Glomerular visceral epithelial cell (primary cell): Measurements from ENCODE around the gene ADPRHL1.
"Not testable (repeated sequence)": the region's sequence is repeated elsewhere in the genome, so short reads cannot be mapped to it uniquely, and the experiment has no call there.

ENCODE experiments used
- DNase-seq: peaks from one replicate; pipeline ENCODE4 v3.0.0-alpha.2; 2016; ENCODE audit errors: extremely low spot score

The ADPRHL1 gene

DNA sequence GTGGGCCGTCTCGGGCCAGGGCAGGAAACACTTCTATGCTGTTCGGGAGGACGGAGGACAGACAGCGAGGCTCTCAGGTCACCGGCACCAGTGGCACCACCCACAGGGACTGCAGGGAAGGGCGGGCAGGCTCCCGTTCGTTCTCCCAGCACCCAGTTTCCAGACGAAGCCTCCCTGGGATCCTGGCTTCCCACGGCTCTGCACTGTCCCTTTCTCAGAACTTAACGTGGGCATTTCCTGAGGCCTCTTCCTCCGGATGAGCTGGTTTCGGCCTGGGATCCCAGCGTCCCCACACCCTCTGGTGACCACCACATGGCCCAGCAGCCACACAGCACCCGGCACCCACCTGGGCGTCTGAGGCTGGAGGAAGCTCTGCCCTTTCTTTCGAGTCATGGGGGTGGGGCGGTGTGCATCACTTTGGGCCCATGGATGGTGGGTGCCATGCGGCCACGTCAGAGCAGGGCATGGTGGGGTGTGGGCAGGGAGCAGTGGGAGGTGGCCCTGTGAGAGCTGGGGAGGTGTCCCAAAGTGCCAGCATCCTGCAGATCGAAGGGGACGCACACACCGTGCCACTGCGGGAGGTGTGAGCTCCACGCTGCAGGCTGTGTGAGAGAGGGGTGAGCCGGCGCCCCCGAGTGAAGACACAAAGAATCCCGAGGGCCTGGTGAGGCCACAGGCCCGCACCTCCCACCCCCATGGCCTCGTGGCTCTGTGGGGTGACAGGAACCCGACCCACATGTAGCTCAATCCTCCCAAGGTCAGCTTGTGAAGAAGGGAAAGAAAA is 50.6 kb downstream of the ADPRHL1 start:
- no peak for DNase-seq

DNA sequence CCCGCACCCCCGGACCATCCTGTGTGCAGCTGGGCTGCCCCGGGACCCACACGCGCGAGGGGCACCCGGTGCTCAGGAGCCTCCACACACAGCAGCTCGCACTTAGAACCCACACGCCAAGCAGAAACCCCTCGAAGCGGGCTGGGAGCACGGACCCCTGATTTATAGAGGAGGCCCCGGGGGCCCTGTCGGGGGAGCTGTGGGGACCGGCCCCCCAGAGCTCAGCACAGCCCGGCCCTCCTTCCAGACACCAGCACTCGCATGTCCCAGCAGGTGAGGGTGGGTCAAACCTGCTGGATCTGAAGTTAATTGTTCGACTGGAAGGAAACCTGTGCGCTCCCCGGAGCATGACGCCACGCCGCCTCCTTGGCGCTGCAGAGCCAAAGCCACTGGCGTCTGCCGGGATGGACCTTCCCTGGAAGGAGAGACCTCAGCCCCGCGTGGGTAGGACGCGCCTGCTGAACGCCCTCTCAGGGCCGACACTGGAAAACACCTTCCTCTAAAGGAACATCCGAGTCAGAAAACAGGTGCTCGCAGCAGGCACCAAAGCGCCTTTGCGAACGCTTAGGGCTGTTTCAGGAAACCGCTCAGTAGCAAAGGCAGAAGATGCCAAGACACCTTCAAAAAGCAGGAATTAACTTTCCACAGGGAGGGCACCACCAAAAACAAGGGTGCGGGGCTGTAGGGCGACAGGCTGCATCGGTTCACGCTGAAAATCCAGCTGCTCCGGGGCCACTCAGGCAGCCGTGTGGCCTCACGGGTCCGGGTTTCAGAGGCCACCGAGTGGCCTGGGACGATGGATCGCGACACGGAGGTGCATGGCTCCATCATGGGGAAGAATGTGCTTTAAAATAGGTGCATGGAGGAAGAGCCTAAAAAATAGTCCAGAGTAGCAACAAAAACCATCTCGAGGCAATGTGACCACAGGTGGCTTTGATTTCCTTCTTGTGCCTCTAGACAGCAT is 51.6 kb downstream of the ADPRHL1 start:
- no peak for DNase-seq

DNA sequence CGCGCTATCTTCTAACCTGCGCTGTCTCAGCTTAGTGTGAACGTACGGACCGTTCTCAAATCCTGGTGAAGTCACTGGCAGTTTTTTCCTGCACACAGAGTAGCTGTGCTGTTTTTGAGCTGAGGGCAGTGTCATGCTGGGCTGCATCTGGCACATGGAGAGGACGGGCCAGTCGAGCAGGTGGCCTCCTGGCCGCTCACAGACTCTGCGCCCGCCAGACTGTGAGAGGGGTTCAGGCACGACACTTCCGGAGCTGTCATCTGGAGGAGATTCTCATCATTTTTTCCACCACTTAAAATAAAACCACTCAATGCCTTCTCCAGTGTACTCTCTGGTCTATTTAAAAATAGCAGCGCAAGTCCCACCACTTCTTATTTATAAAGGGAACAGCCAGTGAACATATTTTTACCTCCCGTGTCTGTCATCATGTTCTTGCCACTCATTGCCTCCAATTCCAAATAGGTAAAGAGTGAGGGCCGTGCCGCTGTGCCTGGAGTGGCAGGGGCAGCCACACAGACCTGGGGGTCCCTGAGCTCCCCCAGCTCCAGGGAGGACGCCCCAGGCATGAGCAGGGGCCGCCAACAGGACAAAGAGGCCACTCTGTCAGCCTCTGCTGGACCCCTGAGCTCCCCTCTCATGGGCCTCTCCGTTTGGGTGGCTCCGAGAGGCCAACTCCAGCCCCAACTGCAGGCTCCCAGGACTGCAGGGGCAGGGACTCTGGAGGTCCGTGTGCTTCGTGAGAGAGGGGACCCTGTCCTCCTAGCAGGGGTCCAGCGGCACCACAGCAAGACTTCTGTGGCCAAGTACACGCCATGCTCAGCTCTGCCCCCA is 52.5 kb downstream of the ADPRHL1 start:
- no peak for DNase-seq

DNA sequence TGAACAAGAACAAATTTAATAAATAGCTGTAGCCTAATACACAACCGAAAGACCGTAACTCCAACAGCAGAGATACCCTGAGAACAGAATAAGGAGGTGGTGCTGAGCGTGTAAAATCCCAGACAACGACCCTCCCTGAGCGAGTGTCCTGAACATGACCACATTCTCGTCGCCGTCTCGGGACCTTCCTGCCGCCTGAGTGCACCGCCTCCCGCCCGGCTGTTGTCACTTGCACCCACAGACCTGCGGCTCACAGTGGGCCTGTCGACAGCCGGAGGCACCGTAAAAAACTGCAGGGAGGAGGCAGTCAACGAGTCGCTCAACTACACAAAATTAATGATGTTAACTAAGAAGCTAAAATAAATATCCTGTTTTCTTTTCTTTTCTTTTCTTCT is 53.5 kb downstream of the ADPRHL1 start:
- DNase-seq: peak; percentile 29

DNA sequence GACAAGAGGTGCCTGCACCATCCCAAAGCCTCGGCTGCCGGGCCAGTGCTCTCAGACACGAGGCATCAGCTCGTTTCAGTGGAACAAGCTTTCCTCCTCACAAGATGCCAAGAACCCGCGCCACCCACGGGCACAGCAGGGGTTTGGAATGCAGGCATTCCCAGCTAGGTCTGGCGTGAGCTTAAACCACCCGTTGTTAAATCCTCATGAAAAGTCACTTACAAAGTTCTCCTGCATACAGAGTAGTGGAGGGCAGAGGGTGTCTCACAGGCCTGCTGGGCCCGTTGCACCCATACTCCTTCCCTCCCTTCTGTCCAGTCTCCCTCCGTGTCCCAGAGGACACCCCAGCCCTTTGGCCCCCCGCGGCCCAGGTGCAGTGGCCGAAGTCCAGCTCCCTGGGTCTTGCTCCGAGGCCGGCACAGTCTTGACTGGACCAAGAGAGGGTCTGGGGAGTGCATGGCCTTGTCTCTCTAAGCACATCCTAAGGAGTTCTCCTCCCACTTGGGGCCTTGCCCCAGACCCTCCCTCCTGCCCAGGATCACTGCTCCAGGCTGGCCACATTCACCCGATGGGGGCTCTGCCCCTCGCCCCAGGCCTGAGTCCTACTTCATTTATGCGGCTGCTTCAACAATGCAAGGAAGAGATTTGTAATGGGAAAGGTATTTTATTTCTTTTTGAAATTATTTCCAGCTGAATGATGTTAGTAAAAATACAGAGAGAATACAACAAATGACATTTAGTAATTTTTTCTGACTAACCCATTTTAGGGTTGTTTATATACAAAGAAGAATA is 54.1 kb downstream of the ADPRHL1 start:
- DNase-seq: peak; percentile 53

DNA sequence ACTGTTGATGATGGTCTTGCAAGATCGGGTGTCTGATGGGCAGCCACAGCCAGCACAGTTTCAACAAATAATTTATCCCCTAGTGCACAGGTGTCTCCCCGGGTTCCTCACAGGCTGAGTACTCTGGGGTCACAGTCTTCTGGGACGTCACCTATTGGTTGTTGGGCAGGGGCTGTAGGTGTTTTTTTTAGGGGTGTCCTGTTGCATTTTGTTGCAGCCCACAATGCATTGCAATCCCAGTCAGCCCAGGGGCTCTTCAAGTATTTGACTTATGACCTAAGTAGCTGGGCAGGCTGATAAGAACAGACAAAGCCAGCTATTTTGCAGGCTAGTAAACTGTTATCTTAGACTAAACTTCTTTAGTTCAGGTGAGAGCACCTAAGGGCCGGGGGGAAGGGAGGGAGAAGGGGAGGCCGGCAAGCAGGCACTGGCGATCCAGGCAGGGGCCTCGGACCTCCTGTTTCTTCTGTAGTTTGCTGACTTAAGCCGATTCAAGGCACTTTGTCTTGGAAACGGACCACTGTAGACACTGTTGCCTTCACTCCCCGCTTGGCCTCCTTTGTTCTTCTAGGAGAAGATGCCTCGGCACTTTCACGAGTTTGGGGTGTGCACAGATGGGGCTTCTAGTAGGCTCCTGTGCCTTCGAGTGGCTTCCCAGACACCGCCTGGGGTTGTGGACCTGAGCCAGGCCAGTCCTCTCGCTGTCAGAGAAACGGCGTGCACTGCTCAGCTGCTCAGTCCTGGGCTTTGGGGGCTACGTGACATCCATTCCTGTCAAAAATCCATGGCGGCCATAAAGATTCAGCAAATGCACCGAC is 55.5 kb downstream of the ADPRHL1 start:
- DNase-seq: no peak

DNA sequence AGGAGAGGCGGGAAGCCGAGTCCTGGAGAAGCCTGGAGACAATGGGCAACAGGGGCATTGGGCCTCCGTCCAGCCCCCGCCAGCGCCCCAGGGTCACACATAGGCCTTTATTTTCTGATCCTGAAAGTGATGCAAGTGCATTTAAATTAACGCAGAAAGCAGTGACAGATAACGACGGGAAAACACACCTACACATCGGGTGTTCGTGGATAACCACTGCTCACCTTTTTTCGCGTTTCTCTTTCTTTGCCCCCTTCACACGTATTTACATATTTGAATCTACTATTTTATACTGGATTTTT is 59.0 kb downstream of the ADPRHL1 start:
- DNase-seq: no peak

DNA sequence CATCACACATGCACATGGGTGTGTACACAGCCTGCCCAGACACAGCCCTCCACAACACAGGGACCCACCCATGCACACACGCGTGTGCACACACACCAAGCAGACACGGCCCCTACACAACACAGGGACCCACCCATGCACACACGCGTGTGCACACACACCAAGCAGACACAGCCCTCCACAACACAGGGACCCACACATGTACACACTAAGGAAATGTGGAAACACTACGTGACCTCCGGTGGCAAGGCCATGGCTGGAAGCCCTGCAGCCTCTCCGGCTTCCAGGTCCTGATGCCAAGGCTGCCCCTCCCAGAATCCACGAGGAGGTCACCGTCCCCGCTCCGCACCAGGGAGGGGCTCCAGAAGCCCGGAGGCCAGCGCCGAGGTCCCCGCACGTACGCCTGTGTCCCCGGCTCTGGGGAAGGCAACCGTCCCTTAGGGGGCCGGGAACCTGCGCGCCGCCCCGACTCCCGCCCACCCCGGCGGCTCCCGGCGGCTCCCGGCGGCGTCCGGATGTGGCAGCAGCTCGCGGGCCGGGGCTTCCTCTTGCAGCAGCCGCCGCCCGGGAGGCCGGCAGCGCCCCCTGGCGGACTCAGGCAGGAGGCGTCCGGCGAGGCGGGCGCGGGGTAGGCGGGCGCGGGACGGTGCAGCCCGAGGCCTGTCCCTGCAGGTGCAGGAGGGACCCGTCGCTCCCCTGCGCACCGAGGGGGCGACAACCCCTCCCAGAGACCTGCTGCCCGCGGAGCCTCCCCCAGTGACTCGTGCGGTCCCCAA is 59.5 kb downstream of the ADPRHL1 start:
- DNase-seq: peak; percentile 83

DNA sequence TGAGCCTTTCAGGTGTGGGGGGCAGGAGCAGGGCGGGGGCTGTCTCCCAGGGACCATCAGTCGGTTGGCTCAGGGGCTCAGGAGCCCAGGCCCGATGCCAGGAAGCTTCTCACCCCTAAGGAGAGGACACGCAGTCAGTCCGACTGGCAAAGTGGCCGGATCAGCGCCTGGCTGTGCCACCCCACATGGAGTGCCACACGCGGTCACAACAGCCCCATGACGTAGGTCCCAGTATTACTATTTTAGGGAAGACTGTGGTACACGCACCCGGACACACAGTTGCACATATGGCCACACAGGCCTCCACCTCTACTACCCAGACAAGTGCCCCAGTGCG is 60.1 kb downstream of the ADPRHL1 start:
- DNase-seq: no peak

DNA sequence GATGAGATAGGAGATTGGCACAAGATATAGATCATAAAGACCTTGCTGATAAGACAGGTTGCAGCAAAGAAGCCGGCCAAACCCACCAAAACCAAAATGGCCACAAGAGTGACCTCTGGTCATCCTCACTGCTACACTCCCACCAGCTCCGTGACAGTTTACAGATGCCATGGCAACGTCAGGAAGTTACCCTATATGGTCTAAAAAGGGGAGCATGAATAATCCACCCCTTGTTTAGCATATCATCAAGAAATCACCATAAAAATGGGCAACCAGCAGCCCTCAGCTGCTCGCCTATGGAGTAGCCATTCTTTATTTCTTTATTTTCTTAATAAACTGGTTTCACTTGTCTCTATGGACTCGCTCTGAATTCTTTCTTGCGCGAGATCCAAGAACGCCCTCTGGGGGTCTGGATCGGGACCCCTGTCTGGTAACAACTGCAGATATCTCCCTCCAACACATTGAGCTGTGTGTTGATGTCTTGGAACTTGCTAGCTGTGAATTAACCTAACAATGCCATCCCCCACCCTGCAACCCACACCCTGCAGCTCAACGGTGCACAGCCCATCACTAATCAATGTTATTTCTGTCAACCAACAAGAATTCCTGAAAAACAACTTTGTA is 62.3 kb downstream of the ADPRHL1 start:
- DNase-seq: no peak

DNA sequence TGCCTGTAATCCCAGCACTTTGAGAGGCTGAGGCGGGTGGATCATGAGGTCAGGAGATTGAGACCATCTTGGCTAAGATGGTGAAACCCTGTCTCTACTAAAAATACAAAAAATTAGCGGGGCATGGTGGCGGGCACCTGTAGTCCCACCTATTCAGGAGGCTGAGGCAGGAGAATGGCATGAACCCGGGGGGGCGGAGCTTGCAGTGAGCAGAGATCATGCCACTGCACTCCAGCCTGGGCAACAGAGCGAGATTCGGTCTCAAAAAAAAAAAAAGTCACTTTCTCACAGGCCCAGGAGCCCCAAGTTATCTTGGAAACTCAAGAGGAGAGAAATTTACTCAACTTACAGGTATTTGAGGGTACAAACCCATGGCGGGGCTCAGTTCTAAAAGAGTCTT is 63.7 kb downstream of the ADPRHL1 start:
- not testable (repeated sequence) for DNase-seq

DNA sequence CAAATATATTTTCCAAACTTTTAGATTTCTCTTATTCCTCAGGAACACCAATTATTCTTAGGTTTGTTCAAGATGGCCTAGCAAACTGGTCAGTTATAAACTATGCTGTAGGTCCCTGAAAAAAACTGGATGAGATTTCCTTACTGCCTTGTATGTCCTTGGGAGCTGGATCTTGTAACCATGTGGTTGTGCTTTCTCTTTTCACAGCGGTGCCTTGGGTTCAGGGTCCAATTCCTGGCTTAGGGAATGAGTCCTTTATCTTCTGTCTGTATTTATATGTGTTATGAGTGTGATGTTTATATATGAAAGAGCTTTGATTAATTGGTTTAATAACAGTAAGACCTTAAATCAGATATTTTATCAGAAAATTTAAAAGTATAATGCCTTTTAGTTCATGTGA is 65.9 kb downstream of the ADPRHL1 start:
- DNase-seq: no peak

DNA sequence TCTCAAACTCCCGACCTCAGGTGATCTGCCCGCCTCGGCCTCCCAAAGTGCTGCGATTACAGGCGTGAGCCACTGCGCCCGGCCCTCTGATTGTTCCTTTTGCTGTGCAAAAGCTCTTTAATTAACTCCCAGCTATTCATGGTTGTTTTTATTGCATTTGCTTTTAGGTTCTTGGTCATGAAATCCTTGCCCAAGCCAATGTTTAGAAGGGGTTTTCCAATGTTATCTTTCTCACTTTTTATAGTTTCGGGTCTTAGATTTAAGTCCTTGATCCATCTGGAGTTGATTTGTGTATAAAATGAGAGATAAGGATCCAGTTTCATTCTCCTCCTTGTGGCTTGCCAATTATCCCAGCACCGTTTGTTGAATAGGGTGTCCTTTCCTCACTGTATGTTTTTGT is 70.2 kb downstream of the ADPRHL1 start:
- no peak for DNase-seq

DNA sequence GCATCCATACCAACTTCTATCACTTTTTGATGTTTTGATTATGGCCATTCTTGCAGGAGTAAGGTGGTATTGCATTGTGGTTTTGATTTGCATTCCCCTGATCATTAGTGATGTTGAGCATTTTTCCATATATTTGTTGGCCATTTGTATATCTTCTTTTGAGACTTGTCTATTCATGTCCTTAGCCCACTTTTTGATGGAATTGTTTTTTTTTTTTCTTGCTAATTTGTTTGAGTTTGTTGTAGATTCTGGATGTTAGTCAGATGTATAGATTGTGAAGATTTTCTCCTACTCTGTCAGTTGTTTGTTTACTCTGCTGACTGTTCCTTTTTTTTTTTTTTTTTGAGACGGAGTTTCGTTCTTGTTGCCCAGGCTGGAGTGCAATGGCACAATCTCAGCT is 70.7 kb downstream of the ADPRHL1 start:
- DNase-seq: not testable (repeated sequence)

DNA sequence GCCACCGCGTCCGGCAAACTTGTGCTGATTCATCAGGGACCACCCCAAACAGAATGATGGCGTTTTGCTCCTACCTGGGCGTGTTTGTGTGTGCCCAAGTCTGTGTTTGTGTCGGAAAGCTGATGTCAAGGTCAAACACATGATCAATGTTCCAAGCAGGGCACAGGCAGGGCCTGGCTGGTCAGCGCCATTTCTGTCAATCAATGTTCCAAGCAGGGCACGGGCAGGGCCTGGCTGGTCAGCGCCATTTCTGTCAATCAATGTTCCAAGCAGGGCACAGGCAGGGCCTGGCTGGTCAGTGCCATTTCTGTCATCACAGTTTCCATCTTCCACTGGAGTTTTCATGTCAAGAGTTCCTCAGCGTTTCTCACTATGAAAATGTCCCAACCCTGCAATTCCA is 74.5 kb downstream of the ADPRHL1 start:
- no peak for DNase-seq

DNA sequence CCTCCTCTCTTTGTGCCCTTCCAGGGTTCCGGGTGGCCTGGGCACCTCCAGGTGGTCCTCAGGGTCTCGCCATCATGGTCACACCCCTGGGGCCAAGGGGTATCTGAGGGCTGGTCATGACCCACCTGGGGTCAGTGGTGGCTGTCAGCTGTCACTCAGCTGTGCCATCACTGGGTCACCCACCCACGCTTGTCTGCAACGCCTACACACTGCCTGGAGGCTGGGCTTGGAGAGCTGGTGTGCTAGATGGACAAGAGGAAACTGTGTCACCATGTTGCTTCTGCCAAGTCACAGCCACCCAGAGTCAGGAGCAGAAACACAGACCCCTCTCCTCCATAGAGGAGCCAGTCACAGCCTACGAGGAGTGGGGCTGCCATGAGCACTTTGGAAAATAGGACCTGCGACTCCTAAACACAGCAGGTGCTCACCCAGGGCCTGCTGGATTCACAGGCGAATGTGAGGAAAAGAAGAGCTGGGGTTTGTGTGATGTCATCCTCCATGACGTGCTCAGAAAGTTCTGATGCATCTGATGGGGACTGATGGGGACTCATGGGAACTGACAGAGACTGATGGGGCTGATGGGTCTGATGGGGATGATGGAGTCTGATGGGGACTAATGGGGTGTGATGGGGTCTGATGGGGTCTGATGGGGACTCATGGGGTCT is 78.6 kb downstream of the ADPRHL1 start:
- no peak for DNase-seq

DNA sequence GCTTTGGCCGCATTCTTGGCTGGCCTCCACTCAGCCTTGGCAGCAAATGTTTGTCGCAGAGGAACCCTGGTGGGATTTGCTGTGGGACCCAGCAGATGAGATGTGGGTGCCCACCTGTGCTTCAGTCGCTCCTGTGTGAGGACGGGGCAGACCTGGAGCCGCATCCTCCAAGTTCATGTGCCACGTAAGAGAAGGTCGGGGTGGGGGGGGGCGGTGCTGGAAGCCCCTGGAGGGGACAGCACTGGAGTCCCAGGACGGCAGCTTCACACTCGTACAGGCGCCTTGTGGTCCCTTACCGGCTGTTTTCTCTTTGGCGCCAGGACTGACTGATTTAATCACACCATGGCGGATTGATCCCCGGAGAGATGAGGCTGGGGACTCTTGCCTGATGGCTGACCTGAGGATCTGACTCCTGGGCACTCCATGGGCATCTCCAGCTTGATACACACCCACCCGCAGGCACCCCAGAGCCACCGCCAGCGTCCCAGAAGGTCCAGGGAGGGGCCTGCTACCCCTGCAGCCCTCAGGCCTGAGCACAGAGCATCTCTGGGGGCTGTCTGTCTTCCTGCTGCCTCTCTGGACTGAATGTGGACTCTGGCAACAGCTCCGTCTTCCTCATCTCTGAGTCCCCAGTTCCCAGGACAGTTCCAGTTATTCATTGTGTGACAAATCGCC is 79.3 kb downstream of the ADPRHL1 start:
- no peak for DNase-seq

DNA sequence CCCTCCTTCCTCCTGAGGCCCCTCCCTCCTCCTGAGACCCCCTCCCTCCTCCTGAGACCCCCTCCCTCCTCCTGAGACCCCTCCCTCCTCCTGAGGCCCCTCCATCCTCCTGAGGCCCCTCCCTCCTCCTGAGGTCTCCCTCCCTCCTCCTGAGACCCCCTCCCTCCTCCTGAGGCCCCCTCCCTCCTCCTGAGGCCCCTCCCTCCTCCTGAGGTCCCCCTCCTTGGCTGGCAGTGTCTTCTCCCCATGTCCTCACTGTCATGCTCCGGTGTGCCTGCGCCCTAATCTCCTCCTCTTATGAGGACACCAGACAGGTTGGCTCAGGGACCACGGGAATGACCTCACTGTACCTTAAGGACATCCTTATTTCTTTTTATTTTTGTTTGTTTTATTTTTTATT is 81.6 kb downstream of the ADPRHL1 start:
- not testable (repeated sequence) for DNase-seq
